SIG-M5 treated with dmso at 0.1 percent for 504 hours (cell line): ENCODE measurements around the gene CCDC106.
A peak's percentile ranks its signal among the peaks of the same experiment; 100 is the strongest.

Experiments used
- DNase-seq: peaks from one replicate; lab custom pipeline; 2025; ENCODE audit not compliant: unreplicated experiment; lab: John Stamatoyannopoulos, UW

The CCDC106 gene

DNA sequence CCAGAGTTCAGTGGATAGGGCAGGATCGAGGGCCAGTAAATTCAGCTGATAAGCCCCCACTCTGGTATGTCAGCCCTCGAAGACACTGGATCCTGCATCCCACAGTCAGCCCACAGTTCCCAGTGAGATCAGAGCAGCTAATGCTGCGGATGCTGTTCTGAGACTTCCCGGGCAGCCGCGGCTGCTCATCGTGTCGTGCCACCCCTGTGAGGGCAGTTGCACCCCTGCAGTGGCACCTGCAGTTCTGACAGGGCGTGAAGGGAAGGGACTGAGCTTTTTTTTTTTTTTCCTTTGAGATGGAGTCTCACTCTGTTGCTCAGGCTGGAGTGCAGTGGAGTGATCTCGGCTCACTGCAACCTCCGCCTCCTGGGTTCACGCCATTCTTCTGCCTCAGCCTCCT lies 19.5 kb downstream of the CCDC106 start:
- no peak for DNase-seq

DNA sequence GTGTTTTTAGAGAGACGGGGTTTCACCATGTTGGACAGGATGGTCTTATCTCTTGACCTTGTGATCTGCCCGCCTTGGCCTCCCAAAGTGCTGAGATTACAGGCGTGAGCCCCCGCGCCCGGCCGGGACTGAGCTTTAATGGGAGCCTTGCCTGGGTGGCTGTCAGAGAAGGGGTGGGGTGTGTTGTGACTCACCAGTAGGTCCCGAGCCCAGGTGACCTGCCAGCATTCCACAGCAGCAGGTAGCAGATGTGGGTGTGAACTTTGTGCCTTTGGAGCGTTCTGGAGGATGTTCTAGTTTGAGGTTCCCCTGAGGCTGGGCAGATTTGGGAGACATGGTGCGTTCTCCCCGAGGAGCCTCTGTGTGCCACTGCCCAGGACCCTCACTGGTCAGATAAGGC lies 19.9 kb downstream of the CCDC106 start:
- no peak for DNase-seq

DNA sequence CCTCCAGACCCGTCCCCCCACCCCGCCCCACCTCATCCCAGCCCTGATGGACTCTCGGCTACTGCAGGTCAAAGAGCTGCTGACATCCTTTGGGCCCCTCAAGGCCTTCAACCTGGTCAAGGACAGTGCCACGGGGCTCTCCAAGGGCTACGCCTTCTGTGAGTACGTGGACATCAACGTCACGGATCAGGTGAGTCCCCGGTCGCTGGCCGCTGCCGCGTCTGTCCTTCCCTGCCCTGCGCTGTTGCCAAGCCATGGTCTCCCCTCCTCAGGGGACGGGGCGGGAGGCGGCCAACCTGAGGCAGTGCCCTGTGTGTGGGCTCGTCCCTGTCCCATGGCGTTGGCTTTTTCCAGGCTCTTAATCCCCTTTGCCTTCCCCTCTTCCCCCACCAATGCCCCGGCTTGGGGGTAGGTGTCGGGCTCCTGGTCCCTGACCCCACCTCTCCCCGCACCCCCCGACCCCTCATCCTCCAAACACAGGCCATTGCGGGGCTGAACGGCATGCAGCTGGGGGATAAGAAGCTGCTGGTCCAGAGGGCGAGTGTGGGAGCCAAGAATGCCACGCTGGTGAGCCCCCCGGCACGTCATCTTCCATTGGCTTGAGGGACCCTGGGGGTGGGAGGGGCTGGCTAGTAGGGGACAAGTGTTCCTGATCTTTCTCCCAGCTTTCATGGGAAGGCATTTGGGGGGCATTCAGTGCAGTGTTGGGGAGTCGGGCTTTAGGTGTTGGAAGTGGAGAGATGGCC lies 20.8 kb downstream of the CCDC106 start:
- DNase-seq: no peak

DNA sequence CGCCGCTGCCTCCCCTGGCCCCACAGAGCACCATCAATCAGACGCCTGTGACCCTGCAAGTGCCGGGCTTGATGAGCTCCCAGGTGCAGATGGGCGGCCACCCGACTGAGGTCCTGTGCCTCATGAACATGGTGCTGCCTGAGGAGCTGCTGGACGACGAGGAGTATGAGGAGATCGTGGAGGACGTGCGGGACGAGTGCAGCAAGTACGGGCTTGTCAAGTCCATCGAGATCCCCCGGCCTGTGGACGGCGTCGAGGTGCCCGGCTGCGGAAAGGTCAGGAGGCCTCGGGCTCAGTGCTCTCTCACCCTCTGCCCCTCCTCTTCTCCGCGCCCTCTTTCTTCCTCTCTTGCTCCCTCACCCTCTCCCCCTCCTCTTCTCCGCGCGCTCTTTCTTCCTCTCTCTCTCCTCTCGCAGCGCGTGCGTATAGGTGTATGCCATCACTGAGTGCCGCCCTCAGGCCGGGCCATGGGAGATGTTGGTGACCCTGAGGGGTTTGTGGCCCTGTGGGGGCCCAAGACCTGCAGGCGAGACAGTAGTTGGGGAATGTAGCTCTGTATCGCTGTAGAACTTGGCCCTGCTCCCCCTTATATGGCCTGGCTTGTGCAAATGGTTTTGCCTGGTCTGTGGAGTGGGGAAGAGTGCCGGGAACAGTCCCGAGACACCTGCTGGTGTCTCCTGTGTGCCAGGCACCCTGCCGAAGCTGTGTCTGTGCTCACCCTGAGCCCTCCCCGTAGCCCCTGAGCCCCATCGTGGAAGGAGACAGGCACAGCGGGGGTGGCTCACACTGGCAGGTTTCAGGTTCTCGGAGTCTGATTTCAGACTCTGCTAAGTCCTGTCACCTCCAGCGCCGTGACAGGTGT lies 21.6 kb downstream of the CCDC106 start:
- DNase-seq: no peak

DNA sequence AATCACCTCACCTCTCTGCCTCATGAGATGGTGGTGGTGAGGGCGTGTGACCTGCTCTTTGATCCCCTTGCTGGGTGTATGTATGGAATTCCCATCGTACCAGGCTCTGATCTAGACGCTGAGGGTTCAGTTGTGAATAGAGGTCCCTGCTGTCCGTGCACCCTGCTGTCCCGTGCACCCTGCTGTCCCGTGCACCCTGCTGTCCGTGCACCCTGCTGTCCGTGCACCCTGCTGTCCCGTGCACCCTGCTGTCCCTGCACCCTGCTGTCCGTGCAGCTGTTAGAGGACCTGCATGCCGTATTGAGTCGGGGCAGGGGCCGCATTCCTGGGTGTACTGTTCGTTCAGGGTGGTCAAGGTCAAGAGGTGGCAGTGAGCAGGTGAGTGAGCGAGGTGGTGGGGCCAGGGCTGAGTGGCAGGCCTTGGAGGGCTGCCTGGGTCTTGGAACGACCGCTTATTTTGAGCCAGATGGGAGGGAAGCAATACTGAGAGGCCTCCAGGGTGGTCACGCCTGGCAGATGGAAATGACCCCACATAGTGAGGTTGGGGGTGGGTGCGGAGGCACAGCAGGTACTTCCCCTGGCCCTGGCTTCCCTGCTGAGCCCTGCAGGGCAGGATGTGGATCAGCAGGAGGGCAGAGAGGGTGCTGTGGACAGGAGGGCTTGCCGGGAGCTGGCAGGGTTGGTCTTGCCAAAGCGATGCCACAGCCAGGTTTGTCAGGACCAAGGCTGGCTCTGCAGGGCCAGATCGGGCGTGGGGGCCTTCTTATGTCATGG lies 22.5 kb downstream of the CCDC106 start:
- no peak for DNase-seq

DNA sequence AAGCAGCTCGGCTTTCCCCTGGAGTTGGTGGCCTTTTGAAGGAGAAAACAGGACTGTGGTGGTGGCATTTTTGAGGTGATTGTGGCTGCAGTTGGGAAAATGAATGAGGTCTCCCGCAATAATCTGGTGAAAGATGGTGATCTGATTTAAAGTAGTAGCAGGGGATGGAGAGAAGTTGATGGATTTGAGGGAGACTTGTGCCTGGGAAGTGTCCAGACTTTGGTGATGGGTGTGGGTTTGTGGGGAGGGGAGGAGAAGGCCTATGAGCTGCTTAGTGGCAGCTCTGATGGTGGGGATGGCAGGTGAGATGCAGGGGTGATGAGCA lies 23.0 kb downstream of the CCDC106 start:
- DNase-seq: no peak

GRCh38 chr19:55672418-55672817 lies 24.4 kb downstream of the CCDC106 start:
- no peak for DNase-seq

DNA sequence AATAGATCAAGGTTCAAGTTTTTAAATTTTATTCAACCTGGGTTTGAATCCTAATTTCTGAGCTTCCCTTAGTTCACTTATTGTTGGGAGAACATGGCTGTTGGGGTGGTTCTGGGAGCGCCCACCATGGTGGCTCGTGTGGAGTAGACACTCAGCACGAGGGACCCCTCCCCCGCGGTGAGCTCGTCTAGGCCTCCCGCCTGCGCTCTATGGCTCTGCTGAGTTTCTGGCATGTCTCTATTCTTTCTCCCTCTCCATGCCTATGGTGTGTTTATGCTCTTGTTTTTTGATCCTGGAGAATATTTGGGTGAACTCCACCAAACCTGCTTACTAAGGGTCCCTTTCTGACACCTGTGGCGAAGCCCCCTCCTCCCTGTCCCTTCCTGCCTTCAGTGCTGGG lies 25.5 kb downstream of the CCDC106 start:
- DNase-seq: no peak

DNA sequence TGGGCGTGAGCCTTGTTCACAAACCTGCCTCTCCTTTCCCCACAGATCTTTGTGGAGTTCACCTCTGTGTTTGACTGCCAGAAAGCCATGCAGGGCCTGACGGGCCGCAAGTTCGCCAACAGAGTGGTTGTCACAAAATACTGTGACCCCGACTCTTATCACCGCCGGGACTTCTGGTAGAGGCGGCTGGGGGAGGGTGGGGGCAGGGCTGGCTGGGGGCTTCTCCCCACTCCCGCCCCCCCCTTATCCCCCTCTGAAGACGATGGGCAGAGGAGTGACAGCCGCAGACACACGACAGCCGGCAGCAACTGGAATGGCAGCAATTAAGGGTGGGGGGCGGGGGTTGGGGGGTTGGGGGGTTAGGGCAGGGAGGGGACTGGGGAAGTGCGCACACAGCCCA lies 25.9 kb downstream of the CCDC106 start:
- no peak for DNase-seq

- DNase-seq: no peak
Measured at GRCh38 chr19:55674459-55674840, 26.4 kb downstream of the CCDC106 start.

- DNase-seq: peak; percentile 91
Measured at GRCh38 chr19:55674841-55675660, 27.0 kb downstream of the CCDC106 start, which contains the start of gene EPN1. Gene EPN1, plus strand, starts transcription at chr19:55675226. Its CDS starts 3,402 bp downstream, at chr19:55678628.

- DNase-seq: no peak
Measured at GRCh38 chr19:55675661-55676354, 27.8 kb downstream of the CCDC106 start.

DNA sequence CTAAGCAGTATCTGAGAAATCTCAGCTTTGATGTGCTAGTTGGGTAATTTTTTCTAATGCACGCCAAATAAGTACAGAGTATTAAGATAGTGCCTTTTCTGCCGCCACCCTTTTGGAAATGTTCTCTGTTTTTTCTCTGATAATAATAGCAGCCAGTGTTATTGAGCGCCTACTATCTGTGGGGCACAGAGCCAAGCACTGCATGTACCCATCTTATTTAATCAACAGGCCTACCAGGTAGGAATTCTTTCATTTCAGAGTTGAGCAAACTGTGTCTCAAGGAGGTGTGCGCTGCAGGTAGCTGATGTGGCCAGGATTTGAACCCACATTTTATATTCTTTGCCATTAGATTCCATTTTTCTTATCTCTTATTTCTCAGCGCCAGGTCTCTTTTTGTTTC lies 28.4 kb downstream of the CCDC106 start:
- DNase-seq: no peak

- DNase-seq: no peak
Measured at GRCh38 chr19:55676889-55677505, 29.0 kb downstream of the CCDC106 start.

DNA sequence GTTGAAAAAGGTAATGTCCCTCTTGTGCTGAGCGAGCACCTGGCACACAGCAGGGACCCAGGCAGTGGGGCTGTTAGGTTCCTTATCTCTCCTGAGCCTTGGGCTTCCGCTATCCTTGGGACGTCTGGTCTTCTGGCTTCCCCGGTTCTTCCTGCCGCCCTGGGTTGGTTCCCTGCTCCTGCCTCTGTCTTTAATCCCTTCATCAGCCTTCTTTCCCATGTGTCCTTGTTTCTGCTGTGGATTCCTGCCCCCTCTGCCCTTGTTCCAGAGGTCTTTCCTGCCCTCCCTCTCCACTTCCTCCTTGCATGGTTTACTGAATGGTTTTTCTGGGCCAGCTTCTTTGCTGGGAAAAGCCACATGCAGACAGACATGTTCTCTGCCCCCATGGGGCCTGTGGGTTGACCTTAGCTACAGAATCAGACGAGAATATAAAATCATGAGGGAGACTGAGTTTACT lies 29.6 kb downstream of the CCDC106 start:
- no peak for DNase-seq

DNA sequence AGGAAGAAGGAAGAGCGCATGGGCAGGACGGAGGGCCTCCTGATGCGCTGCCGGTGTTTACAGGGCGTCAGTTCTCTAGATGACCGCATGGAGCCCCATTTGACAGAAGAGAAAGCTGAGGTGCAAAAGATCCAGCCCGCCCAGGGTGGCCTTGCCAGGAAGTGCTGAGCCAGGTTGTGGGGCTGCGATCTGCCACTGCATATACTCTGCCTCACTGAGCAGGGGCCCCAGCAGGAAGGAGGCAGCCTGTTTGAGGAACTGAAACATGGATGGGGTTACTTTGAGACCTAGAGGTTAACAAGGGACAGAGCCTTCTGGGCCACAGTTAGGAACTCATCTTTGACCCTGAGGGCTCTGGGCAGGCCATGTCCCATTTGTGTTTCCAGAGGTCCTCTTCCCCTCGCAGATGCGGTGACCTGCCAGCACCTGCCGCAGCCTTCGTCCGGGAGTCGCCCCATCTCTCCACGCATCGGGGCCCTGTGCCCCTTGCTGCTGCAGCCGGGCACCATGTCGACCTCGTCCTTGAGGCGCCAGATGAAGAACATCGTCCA lies 30.2 kb downstream of the CCDC106 start:
- peak; percentile 91 for DNase-seq

DNA sequence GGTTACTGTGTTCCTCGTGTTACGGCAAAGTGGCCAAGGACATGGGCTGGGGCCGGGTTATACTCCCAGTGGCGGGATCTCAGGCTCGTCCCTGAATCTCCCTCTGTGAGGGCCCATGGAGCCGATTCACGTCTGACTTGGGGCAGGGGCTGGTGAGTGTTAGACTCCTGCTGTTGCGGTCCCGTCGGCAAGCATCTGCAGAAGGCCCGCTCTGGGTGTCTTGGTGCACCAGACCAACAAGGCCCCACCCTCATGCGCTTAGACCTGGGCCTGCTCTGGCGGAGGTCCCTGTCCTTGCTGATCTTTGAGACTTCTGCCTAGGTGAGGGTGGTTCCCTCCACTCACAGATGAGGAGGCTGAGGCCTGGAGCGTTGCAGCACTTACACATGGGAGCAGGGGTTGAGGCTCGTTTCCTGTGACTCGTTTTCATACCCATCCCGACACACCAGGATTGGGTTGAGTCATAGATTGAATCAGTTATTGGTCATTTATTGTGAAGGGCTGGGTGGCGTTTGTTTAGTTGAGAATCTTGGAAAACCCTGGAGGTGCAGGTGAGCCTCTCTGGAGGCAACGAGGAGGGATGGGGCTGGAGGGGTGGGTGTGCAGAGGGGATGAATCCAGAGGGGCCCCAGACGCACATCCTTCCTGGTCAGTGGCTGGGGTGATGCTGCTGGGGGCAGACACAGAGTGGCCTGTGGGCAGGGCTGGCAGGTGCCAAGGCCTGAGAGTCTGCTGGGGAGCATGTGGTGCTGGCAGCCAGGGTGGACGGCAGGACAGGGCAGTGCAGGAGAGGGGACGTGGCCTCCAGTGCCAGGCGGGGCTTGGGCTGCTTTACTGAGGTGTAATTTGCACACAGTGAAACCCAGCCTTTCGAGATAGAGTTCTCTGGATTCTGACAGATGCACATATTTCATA lies 31.6 kb downstream of the CCDC106 start:
- DNase-seq: no peak
